GM13976 (cell line): ENCODE data around the gene ZNF618.

Experiments used
- DNase-seq: peaks from one replicate; pipeline ENCODE4 v3.0.0; 2012; ENCODE audit warnings: low spot score
- CTCF ChIP-seq: IDR thresholded peaks from 2 replicates; pipeline ENCODE4 v1.5.1; 2012; ENCODE audit warnings: borderline replicate concordance, mild to moderate bottlenecking; ENCODE audit not compliant: insufficient read depth; ENCODE audit errors: extremely low read depth, missing control alignments, control extremely low read depth
- in situ Hi-C: fragments of 300-500 bp; cut with MboI; formaldehyde crosslinking; loops from one replicate; pipeline ENCODE4 v1.12.0; 2022; ENCODE audit warnings: low sequenced_read_pairs, mixed read lengths, inconsistent platforms; ENCODE audit not compliant: unreplicated experiment

ZNF618 gene

GRCh38 chr9:114089206-114089840, 213.2 kb downstream of the ZNF618 start:
- no peak for DNase-seq
- in situ Hi-C loops: no loop called here
- no peak for TF ChIP-seq CTCF

GRCh38 chr9:114090798-114091197, 214.7 kb downstream of the ZNF618 start:
- DNase-seq: no peak
- no peak for TF ChIP-seq CTCF
- in situ Hi-C loops: loop anchor here (10.0 kb wide), 1 partner anchor 194 kb away; no protein-coding TSS in a partner anchor

DNA sequence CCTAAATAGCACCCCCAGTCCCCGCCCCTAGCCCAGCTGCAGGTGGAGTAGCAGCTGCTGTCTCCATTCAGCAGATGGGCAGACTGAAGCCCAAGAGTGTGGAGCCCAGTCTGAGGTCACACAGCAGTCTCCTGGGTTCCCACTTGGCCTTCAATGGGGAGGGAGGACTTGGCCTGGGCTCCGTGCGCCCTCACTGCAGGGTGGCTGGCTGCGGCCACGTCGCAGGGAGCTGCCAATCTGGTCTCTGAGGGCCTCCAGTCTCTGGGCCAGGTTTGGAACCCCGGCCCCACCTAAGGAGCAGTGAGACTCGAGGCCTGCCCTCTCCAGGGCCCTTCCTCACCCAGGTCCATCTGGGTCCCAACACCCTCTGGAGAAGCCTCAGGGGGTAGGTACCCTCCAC, 215.6 kb downstream of the ZNF618 start:
- no peak for DNase-seq
- in situ Hi-C loops: loop anchor here (10.0 kb wide), 1 partner anchor 193 kb away; no protein-coding TSS in a partner anchor
- TF ChIP-seq CTCF: no peak

GRCh38 chr9:114092336-114092735, 216.2 kb downstream of the ZNF618 start:
- no peak for DNase-seq
- in situ Hi-C loops: loop anchor here (10.0 kb wide), 1 partner anchor 192 kb away; no protein-coding TSS in a partner anchor
- no peak for TF ChIP-seq CTCF

- DNase-seq: no peak
- TF ChIP-seq CTCF: no peak
- in situ Hi-C loops: loop anchor here (10.0 kb wide), 1 partner anchor 192 kb away; no protein-coding TSS in a partner anchor
These were observed 216.9 kb downstream of the ZNF618 start for GRCh38 chr9:114093031-114093471.

DNA sequence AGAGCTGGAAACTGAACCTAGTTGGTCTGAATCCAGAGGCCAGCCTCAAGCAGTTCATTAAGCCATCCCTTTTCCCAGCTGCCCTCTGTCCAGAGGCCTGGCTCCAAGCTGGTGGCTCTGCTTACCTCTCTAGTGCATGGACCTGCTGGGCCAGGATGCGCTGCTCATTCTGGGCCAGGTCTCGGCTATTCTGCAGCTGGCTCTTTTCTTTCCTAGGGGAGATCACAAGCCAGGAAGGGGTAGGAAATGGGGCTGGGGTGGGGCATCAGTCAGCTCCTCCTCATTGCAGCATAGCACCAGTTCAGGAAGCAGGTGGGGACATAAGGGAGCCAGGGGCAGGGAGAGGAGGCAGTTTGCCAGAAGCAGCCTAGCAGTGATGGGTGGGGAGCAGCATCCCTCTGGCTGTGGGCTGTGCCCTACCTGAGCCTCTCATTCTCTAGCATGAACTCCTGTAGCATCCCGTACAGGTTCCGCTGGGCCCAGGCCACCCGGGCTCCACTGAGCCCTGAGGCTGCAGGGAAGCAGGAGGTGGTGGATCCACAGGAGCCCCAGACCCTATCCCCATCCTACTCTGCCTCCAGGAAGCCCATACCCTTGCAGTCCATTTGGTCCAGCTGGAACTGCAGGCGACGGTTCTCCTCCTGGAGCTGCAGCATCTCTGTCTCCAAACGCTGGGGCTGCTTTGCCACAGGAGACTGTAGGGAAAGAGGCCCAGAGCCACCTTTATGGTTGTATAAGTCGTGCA, 217.8 kb downstream of the ZNF618 start:
- DNase-seq: no peak
- in situ Hi-C loops: loop anchor here (10.0 kb wide), 1 partner anchor 191 kb away; no protein-coding TSS in a partner anchor
- no peak for TF ChIP-seq CTCF
